ENCODE data around the gene EPB41L5.

Gene EPB41L5

DNA sequence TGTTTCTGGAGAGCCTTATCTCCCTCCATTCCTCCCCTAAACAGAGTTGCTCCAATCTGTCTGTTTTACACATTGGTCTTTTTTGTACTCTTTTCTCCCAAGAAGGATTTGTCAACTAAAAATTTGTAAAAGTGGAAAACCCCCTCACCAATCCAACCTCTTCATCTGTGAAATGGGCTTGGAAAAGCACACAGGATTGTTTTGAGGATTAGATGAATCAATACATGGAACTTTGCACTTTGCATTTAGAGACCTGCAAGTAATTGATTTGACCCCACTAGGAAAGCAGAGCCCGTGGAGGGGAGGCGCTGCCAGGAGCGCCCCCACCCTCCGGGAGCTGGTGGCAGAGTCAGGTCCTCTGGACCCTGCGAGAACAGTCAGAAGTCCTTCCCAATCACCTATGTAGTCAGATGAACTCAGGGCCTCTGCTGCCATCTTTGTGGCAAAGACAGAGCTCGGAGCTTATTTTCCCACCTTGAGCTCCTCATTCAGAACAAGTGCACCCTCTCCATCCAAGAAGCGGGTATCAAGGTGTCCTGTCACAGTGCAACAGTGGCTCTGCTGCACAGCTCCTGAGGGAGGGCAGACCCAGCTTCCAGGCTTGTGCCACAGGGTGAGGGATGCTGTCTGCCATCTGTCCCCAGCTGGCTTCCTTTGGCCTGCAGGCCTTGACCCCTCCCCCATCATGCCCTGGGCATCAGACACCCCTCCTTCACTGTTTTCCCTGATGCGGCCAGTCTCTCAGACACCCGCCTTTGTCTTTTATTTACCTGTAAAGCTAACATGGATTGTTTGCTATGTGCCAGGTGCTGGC is 212.1 kb downstream of the EPB41L5 start:
- DNase-seq (ENCODE audit: low read depth in 2 of 2), result no peak

DNA sequence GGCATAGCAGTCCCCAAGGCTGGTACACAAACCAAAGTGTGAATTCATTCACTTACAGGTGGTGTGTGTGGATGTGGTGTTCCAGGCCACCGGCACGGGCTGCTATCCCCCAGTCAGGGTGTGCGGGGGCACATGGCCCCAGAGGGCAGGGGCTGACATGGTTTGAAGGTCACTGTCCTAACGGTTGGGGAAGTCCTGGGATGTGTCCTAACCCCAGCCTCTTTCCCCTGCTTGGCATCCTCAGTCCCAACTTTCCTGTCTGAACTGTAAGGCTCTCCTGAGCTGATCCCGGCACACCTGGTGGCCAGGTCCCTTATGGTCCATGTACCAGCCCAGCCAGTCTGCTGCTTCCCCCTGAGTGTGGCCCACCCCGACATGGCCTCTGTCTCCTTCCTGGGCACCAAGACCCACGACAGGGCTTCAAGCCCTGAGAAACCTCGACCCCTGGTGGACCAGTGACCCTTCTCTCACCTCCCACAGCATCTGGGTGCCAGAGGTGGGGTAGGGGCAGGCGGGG is 212.7 kb downstream of the EPB41L5 start:
- no peak for DNase-seq (ENCODE audit: low read depth in 2 of 2)

DNA sequence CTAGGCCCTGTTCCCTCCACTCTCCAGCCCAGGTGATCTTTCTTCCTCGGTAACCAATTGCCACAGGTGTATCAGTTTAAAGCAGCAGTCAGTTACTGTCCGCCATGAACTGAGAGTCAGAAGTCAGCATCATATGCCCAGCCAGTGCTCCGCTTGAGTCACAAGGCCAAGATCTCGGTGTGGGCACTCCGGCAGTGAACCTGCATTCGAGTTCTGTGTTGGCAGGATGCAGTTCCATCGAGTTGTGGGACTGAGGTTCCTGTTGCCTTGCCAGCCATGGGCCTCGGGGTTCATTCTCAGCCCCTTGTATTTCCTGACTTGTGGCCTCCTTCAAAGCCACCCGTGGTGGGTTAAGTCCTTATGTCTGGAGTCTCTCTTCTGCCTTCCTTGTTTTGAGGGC is 213.4 kb downstream of the EPB41L5 start:
- no peak for DNase-seq (ENCODE audit: low read depth in 2 of 2)

GRCh38 chr2:120227111-120227991 is 214.5 kb downstream of the EPB41L5 start:
- DNase-seq (ENCODE audit: low read depth in 2 of 2), result no peak

- DNase-seq (ENCODE audit: low read depth in 2 of 2), result no peak
Observed at GRCh38 chr2:120228503-120228902, 215.6 kb downstream of the EPB41L5 start.
